ENCODE data around the gene HBE1.

HBE1 gene

DNA sequence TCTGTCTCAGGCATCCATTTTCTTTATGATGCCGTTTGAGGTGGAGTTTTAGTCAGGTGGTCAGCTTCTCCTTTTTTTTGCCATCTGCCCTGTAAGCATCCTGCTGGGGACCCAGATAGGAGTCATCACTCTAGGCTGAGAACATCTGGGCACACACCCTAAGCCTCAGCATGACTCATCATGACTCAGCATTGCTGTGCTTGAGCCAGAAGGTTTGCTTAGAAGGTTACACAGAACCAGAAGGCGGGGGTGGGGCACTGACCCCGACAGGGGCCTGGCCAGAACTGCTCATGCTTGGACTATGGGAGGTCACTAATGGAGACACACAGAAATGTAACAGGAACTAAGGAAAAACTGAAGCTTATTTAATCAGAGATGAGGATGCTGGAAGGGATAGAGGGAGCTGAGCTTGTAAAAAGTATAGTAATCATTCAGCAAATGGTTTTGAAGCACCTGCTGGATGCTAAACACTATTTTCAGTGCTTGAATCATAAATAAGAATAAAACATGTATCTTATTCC is 10.9 kb upstream of the HBE1 start:
- TF ChIP-seq, protein P1, sequence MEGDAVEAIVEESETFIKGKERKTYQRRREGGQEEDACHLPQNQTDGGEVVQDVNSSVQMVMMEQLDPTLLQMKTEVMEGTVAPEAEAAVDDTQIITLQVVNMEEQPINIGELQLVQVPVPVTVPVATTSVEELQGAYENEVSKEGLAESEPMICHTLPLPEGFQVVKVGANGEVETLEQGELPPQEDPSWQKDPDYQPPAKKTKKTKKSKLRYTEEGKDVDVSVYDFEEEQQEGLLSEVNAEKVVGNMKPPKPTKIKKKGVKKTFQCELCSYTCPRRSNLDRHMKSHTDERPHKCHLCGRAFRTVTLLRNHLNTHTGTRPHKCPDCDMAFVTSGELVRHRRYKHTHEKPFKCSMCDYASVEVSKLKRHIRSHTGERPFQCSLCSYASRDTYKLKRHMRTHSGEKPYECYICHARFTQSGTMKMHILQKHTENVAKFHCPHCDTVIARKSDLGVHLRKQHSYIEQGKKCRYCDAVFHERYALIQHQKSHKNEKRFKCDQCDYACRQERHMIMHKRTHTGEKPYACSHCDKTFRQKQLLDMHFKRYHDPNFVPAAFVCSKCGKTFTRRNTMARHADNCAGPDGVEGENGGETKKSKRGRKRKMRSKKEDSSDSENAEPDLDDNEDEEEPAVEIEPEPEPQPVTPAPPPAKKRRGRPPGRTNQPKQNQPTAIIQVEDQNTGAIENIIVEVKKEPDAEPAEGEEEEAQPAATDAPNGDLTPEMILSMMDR (IDR thresholded peaks at IDR 0.05; ENCODE audit: low read depth, low read length), result no peak
- peak; percentile 99 for DNase-seq (ENCODE audit: low read depth, low spot score)
- in situ Hi-C loops (cut with HindIII; ENCODE audit: low sequenced_read_pairs), result no loop called here
- H3K4me3 ChIP-seq (ENCODE audit: low read depth, low read length), result no peak overlapping the region

DNA sequence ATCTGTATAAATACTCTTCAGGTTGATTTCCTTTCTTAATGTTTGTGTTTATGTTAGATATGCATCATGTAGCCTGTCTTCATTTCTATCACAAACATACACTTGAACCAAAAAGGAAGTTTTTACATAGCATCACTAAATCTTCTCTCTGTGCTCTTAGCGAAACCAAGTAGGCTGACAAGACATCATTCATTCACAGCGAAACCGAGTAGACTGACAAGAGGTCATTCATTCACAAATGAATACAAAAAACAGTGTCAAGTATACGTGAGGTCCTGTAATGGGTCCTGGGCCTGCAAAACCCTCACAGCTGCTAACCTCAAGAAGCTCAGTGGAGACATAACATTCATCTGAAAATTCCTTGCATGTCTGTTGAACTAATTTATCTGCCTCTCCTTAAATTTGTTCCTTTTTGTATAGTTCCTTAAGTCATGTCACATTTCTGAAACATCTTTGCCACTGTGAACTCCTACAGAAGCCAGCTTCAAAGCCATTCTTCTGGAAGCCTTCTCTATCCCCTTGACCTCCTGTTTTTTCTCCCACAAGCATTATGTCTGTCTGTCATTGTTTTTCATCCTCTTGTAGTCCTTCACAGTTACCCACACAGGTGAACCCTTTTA is 9.8 kb upstream of the HBE1 start:
- no peak overlapping the region for H3K4me3 ChIP-seq (ENCODE audit: low read depth, low read length)
- in situ Hi-C loops (cut with HindIII; ENCODE audit: low sequenced_read_pairs), result no loop called here
- no peak for DNase-seq (ENCODE audit: low read depth, low spot score)
- TF ChIP-seq, protein P1 (IDR thresholded peaks at IDR 0.05; ENCODE audit: low read depth, low read length), result no peak

DNA sequence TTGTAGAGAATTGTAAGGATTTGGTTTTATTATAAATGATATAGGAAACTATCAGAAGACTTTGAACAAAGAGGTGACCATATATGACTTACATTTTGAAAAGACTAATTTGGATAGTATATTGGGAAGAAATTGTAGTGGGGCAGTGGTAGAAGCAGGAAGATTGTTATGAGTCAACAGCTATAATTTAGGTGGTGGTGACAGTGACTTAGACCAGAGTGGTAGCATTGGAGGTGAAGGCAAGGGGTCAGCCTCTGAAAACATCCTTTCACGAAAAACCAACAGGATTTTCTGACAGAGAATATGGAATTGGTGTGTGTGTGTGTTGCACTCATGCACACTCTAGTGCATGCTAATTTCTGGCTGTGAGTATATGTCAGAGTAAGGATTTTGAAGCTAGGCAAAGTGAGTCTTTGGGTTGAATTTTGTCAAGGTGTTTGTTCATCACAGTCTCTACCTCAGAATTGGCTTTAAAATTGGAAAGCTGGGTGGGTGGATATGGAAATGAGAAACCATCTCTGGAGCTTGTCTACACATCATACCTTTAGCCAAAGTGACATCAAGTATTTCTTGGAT is 8.2 kb upstream of the HBE1 start:
- TF ChIP-seq, protein P1 (IDR thresholded peaks at IDR 0.05; ENCODE audit: low read depth, low read length), result no peak
- H3K4me3 ChIP-seq (ENCODE audit: low read depth, low read length), result no peak overlapping the region
- in situ Hi-C loops (cut with HindIII; ENCODE audit: low sequenced_read_pairs), result no loop called here
- DNase-seq (ENCODE audit: low read depth, low spot score), result no peak

DNA sequence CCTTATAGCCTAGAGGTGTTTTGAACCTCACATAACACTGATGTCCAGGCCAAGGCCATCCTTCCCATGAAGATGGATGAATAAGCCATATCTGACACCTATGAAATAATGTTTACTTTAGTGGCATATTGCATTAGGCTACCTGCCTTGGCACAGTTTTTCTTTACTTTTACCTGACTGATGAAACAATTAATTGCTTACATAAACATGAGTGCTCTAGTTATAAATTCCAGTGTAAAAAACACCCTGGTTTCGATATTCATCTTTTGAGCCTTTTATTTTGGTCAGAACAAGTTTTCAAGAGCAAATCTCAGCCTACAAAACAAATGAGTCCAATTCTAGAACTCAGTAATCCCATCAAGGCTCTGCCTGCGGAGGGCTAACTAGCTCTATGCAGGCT is 7.0 kb upstream of the HBE1 start:
- in situ Hi-C loops (cut with HindIII; ENCODE audit: low sequenced_read_pairs), result no loop called here
- no peak overlapping the region for H3K4me3 ChIP-seq (ENCODE audit: low read depth, low read length)
- TF ChIP-seq, protein P1 (IDR thresholded peaks at IDR 0.05; ENCODE audit: low read depth, low read length), result no peak
- no peak for DNase-seq (ENCODE audit: low read depth, low spot score)

DNA sequence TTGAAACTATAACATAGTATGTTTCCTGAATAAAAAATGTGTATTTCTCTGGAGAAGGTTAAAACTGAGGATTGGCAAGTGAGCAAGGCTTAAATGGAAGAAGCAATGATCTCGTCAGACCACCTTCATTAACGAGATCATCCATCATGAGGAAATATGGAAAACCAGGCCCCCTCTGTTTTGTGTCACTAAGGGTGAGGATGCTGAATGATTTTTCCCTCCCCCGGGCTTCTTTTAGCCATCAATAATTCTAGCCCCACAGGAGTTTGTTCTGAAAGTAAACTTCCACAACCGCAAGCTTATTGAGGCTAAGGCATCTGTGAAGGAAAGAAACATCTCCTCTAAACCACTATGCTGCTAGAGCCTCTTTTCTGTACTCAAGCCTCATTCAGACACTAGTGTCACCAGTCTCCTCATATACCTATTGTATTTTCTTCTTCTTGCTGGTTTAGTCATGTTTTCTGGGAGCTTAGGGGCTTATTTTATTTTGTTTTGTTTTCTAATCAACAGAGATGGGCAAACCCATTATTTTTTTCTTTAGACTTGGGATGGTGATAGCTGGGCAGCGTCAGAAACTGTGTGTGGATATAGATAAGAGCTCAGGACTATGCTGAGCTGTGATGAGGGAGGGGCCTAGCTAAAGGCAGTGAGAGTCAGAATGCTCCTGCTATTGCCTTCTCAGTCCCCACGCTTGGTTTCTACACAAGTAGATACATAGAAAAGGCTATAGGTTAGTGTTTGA is 5.8 kb upstream of the HBE1 start:
- H3K4me3 ChIP-seq (ENCODE audit: low read depth, low read length), result no peak overlapping the region
- DNase-seq (ENCODE audit: low read depth, low spot score), result no peak
- in situ Hi-C loops (cut with HindIII; ENCODE audit: low sequenced_read_pairs), result no loop called here
- TF ChIP-seq, protein P1 (IDR thresholded peaks at IDR 0.05; ENCODE audit: low read depth, low read length), result no peak

DNA sequence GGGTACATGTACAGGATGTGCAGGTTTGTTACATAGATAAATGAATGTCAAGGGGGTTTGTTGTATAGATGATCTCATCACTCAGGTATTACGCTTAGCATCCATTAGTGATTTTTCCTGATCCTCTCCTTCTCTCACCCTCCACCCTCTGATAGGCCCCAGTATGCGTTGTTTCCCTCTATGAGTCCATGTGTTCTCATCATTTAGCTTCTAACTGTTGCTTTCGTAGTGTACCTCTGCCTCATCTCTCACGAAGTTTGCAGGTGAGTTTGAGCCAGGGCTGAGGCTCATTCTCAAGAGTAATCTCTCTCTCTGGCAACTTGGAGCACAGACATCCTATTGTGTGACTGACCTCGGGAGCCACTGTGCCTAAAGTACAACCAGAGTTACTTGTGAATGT is 4.7 kb upstream of the HBE1 start:
- in situ Hi-C loops (cut with HindIII; ENCODE audit: low sequenced_read_pairs), result no loop called here
- TF ChIP-seq, protein P1 (IDR thresholded peaks at IDR 0.05; ENCODE audit: low read depth, low read length), result no peak
- no peak overlapping the region for H3K4me3 ChIP-seq (ENCODE audit: low read depth, low read length)
- no peak for DNase-seq (ENCODE audit: low read depth, low spot score)

Measured in astrocyte of the spinal cord (primary cell).